Transverse colon (tissue), 3 donors: ENCODE data around the gene ARSG.
"Not testable (repeated sequence)": the region's sequence is repeated elsewhere in the genome, so short reads cannot be mapped to it uniquely, and the experiment has no call there.

Experiments
- POLR2A ChIP-seq: fragments of 450-650 bp; IDR thresholded peaks from one replicate; pipeline ENCODE4 v1.6.1; 2016; ENCODE audit warnings: antibody characterized with exemption, mild to moderate bottlenecking, moderate library complexity
- TF ChIP-seq, protein P1 (sequence below), 5 experiments: fragments of 200-600 bp in 3 of 5; fragments of 450-650 bp in 2 of 5; sonication (generic) in 3 of 5; IDR thresholded peaks; 1 replicate in 2 of 5; 2 replicates in 3 of 5; pipeline ENCODE4 v1.5.1; 2016 to 2017; ENCODE audit warnings: antibody characterized with exemption in 5 of 5, inconsistent platforms in 3 of 5, mild to moderate bottlenecking in 2 of 5, moderate library complexity in 1 of 5

DNA sequence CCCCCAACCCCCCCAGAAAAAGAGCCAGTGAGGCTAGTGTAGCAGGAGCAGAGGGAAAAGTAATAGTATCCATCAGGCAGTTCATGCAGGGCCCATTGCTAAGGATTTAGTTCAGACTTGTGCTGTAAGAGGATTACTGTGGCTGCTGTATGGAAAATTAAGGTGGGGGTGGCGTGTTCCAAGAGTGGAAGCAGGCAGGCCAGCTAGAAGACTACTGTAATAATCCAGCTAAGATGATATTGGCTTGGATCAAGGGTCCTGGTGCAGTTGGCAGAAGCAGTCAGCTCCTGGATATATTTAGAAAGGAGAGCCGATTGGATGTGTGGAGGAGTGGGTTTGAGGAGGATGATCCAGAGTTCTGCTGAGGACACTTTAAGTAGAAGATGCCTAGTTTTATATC, 28.8 kb upstream of the ARSG start:
- TF ChIP-seq, protein P1, sequence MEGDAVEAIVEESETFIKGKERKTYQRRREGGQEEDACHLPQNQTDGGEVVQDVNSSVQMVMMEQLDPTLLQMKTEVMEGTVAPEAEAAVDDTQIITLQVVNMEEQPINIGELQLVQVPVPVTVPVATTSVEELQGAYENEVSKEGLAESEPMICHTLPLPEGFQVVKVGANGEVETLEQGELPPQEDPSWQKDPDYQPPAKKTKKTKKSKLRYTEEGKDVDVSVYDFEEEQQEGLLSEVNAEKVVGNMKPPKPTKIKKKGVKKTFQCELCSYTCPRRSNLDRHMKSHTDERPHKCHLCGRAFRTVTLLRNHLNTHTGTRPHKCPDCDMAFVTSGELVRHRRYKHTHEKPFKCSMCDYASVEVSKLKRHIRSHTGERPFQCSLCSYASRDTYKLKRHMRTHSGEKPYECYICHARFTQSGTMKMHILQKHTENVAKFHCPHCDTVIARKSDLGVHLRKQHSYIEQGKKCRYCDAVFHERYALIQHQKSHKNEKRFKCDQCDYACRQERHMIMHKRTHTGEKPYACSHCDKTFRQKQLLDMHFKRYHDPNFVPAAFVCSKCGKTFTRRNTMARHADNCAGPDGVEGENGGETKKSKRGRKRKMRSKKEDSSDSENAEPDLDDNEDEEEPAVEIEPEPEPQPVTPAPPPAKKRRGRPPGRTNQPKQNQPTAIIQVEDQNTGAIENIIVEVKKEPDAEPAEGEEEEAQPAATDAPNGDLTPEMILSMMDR (IDR thresholded peaks at IDR 0.05): not testable (repeated sequence)
- not testable (repeated sequence) for TF ChIP-seq POLR2A
